ENCODE results near the gene CCDC120.

DNA sequence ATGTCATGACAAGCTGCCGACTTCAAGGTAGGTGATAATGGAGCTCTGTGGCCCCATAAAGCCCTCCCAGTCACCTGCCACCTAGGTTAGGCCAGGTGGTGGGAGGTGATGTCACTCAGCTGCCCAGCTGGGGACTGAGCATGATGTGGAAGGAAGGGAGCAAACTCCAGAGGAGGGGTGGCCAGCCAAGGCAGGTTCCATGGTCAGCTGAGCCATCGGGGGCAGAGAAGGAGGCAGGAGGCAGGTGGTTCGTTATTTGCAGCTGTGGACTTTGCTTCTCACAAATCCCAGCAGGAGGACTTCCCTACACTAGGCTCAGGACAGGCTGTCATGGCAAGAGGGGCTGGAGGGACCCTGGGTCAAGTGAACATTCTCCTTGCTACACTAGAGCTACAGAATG, 2.1 kb downstream of the CCDC120 start:
- no peak for TF ChIP-seq CTCF (IDR thresholded peaks at IDR 0.05)
- TF ChIP-seq, protein P1, sequence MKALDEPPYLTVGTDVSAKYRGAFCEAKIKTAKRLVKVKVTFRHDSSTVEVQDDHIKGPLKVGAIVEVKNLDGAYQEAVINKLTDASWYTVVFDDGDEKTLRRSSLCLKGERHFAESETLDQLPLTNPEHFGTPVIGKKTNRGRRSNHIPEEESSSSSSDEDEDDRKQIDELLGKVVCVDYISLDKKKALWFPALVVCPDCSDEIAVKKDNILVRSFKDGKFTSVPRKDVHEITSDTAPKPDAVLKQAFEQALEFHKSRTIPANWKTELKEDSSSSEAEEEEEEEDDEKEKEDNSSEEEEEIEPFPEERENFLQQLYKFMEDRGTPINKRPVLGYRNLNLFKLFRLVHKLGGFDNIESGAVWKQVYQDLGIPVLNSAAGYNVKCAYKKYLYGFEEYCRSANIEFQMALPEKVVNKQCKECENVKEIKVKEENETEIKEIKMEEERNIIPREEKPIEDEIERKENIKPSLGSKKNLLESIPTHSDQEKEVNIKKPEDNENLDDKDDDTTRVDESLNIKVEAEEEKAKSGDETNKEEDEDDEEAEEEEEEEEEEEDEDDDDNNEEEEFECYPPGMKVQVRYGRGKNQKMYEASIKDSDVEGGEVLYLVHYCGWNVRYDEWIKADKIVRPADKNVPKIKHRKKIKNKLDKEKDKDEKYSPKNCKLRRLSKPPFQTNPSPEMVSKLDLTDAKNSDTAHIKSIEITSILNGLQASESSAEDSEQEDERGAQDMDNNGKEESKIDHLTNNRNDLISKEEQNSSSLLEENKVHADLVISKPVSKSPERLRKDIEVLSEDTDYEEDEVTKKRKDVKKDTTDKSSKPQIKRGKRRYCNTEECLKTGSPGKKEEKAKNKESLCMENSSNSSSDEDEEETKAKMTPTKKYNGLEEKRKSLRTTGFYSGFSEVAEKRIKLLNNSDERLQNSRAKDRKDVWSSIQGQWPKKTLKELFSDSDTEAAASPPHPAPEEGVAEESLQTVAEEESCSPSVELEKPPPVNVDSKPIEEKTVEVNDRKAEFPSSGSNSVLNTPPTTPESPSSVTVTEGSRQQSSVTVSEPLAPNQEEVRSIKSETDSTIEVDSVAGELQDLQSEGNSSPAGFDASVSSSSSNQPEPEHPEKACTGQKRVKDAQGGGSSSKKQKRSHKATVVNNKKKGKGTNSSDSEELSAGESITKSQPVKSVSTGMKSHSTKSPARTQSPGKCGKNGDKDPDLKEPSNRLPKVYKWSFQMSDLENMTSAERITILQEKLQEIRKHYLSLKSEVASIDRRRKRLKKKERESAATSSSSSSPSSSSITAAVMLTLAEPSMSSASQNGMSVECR (CRISPR knock-in tag; IDR thresholded peaks at IDR 0.05; ENCODE audit: borderline replicate concordance), result no peak
- TF ChIP-seq TEAD4 (CRISPR knock-in tag; IDR thresholded peaks at IDR 0.05), result no peak
- TF ChIP-seq ESRRA (CRISPR knock-in tag; IDR thresholded peaks at IDR 0.05; ENCODE audit: borderline replicate concordance), result no peak
- TF ChIP-seq ZNF138 (CRISPR knock-in tag; conservative IDR thresholded peaks at IDR 0.05), result no peak
- no peak for TF ChIP-seq ZNF281 (CRISPR knock-in tag; IDR thresholded peaks at IDR 0.05)
